Smooth muscle cell of trachea (primary cell): ENCODE data around the gene COMMD2. TPM values are rescaled to one million over a fixed set of nuclear protein-coding genes. Genes with fewer than 3 reads are reported as not detected.

Experiments
- total RNA-seq: library from RNA; depleted of rRNA; stranded (reverse); fragments of >200 nt; gene quantifications from 2 replicates; pipeline ENCODE4 v1.2.1, GENCODE V29; 2014

Gene COMMD2
- total RNA-seq, result 22.7 and 28.2 TPM in 2 replicates

GRCh38 chr3:149752051-149752787 lies at the start of gene COMMD2:
Gene COMMD2, minus strand, starts transcription at chr3:149752489. Its CDS starts 45 bp downstream, at chr3:149752444.

GRCh38 chr3:149792452-149793270 lies 40.4 kb upstream of the COMMD2 start, which contains the start of gene ANKUB1:
Gene ANKUB1, minus strand, starts transcription at chr3:149792554. Its CDS starts 188 bp downstream, at chr3:149792366.

Other genes with a start within 250 kb of the COMMD2 start
- gene WWTR1, start 94.5 kb downstream of the COMMD2 start, total RNA-seq, result 33.2 and 39.6 TPM in 2 replicates
- not detected in 2 replicates for gene ANKUB1, start 40.1 kb upstream of the COMMD2 start, total RNA-seq
- gene RNF13, start 60.7 kb upstream of the COMMD2 start, total RNA-seq, result 56.1 and 56.2 TPM in 2 replicates
- 273 and 347 TPM in 2 replicates for gene PFN2, start 218.4 kb upstream of the COMMD2 start, total RNA-seq